ENCODE results near the gene ADAP1. TPM values are rescaled to one million over a fixed set of nuclear protein-coding genes. Genes with fewer than 3 reads are reported as not detected.

Gene ADAP1
- total and polyA plus RNA-seq, 2 of the 13 experiments (the other 11 are each of a cell fraction or from before 2014, with no cell fraction given) = 10.5 to 24.6 TPM

DNA sequence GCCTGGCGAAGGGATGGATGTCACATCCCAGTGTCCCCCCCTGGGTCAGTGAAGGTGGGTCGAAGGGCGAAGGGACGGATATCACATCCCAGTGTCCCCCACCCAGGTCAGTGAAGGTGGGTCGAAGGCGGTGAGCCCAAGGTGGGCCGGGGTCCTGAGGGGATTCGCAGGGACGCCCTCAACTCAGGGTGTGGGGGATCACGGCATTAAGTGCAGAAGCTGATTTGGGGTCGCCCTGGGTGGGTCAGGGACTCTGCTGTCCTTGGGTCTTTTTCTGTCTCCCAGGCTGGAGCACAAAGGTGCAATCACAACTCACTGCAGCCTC is 21.9 kb downstream of the ADAP1 start:
- TF ChIP-seq GLI4 (CRISPR knock-in tag; IDR thresholded peaks at IDR 0.05; ENCODE audit: borderline replicate concordance) = no peak
- TF ChIP-seq ZNF781 (CRISPR knock-in tag; IDR thresholded peaks at IDR 0.05; ENCODE audit: borderline replicate concordance, not compliant biosample characterization) = no peak
- no peak for TF ChIP-seq HDAC6 (IDR thresholded peaks at IDR 0.05; ENCODE audit: low read depth, low read length)
- TF ChIP-seq SMARCE1 (IDR thresholded peaks at IDR 0.05; ENCODE audit: borderline replicate concordance) = no peak
- TF ChIP-seq ZNF382 (CRISPR knock-in tag; IDR thresholded peaks at IDR 0.05; ENCODE audit: borderline replicate concordance) = no peak
- TF ChIP-seq ZKSCAN1 (IDR thresholded peaks at IDR 0.05; ENCODE audit: low read length) = no peak
- no peak for TF ChIP-seq ZNF234 (CRISPR knock-in tag; conservative IDR thresholded peaks at IDR 0.05)
- TF ChIP-seq, protein P1, sequence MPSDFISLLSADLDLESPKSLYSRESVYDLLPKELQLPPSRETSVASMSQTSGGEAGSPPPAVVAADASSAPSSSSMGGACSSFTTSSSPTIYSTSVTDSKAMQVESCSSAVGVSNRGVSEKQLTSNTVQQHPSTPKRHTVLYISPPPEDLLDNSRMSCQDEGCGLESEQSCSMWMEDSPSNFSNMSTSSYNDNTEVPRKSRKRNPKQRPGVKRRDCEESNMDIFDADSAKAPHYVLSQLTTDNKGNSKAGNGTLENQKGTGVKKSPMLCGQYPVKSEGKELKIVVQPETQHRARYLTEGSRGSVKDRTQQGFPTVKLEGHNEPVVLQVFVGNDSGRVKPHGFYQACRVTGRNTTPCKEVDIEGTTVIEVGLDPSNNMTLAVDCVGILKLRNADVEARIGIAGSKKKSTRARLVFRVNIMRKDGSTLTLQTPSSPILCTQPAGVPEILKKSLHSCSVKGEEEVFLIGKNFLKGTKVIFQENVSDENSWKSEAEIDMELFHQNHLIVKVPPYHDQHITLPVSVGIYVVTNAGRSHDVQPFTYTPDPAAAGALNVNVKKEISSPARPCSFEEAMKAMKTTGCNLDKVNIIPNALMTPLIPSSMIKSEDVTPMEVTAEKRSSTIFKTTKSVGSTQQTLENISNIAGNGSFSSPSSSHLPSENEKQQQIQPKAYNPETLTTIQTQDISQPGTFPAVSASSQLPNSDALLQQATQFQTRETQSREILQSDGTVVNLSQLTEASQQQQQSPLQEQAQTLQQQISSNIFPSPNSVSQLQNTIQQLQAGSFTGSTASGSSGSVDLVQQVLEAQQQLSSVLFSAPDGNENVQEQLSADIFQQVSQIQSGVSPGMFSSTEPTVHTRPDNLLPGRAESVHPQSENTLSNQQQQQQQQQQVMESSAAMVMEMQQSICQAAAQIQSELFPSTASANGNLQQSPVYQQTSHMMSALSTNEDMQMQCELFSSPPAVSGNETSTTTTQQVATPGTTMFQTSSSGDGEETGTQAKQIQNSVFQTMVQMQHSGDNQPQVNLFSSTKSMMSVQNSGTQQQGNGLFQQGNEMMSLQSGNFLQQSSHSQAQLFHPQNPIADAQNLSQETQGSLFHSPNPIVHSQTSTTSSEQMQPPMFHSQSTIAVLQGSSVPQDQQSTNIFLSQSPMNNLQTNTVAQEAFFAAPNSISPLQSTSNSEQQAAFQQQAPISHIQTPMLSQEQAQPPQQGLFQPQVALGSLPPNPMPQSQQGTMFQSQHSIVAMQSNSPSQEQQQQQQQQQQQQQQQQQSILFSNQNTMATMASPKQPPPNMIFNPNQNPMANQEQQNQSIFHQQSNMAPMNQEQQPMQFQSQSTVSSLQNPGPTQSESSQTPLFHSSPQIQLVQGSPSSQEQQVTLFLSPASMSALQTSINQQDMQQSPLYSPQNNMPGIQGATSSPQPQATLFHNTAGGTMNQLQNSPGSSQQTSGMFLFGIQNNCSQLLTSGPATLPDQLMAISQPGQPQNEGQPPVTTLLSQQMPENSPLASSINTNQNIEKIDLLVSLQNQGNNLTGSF (CRISPR knock-in tag; IDR thresholded peaks at IDR 0.05) = no peak
- TF ChIP-seq ZNF841 (CRISPR knock-in tag; IDR thresholded peaks at IDR 0.05; ENCODE audit: borderline replicate concordance) = no peak
- no peak for TF ChIP-seq ZNF335 (CRISPR knock-in tag; IDR thresholded peaks at IDR 0.05)
- TF ChIP-seq, protein P2, sequence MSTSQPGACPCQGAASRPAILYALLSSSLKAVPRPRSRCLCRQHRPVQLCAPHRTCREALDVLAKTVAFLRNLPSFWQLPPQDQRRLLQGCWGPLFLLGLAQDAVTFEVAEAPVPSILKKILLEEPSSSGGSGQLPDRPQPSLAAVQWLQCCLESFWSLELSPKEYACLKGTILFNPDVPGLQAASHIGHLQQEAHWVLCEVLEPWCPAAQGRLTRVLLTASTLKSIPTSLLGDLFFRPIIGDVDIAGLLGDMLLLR (CRISPR knock-in tag; IDR thresholded peaks at IDR 0.05) = no peak
- TF ChIP-seq RAD51 (IDR thresholded peaks at IDR 0.05; ENCODE audit: borderline replicate concordance) = no peak
- no peak for TF ChIP-seq RFX3 (CRISPR knock-in tag; IDR thresholded peaks at IDR 0.05)
- no peak for TF ChIP-seq THAP11 (CRISPR knock-in tag; IDR thresholded peaks at IDR 0.05)
- no peak for TF ChIP-seq SSRP1 (CRISPR knock-in tag; IDR thresholded peaks at IDR 0.05)
- TF ChIP-seq, protein P3, sequence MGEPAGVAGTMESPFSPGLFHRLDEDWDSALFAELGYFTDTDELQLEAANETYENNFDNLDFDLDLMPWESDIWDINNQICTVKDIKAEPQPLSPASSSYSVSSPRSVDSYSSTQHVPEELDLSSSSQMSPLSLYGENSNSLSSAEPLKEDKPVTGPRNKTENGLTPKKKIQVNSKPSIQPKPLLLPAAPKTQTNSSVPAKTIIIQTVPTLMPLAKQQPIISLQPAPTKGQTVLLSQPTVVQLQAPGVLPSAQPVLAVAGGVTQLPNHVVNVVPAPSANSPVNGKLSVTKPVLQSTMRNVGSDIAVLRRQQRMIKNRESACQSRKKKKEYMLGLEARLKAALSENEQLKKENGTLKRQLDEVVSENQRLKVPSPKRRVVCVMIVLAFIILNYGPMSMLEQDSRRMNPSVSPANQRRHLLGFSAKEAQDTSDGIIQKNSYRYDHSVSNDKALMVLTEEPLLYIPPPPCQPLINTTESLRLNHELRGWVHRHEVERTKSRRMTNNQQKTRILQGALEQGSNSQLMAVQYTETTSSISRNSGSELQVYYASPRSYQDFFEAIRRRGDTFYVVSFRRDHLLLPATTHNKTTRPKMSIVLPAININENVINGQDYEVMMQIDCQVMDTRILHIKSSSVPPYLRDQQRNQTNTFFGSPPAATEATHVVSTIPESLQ (CRISPR knock-in tag; conservative IDR thresholded peaks at IDR 0.05) = no peak
- no peak for TF ChIP-seq KDM5A (IDR thresholded peaks at IDR 0.05; ENCODE audit: borderline replicate concordance, low read length)
- no peak for TF ChIP-seq RARA (CRISPR knock-in tag; IDR thresholded peaks at IDR 0.05)
- TF ChIP-seq KLF13 (CRISPR knock-in tag; IDR thresholded peaks at IDR 0.05) = no peak
- H3K27ac ChIP-seq (ENCODE audit: extremely low read length, insufficient read depth, low read length) = no peak overlapping the region
- no peak for DNase-seq (ENCODE audit: low spot score)
- no peaks in the 10 kb centered on the region for H3K36me3 ChIP-seq (replicated peaks in 1 of 2; ENCODE audit: control insufficient read depth in 1 of 2, insufficient read depth in 2 of 2, low read length in 2 of 2)
- in situ Hi-C loops (cut with HindIII; ENCODE audit: extremely low pct_ligation_motif_present, low pct_unique_long_range_greater_than_20kb) = no loop called here
- no peaks in the 10 kb centered on the region for H3K9me3 ChIP-seq (ENCODE audit: low read length)
- peaks cover 47% of the 10 kb centered on the region for H3K4me1 ChIP-seq (ENCODE audit: insufficient read depth, low read length)
- no peak for FAIRE-seq
- H3K27me3 ChIP-seq (ENCODE audit: control insufficient read depth in 1 of 2, insufficient read depth in 2 of 2, low read length in 2 of 2) = no peaks in the 10 kb centered on the region
- no peaks in the 10 kb centered on the region for H3K79me2 ChIP-seq (ENCODE audit: insufficient read depth, low read length)
- H3K9ac ChIP-seq (ENCODE audit: insufficient read depth, low read depth, low read length) = no peak overlapping the region
- BruUV-seq (replicated peaks) = no TSS peak
- H3K4me2 ChIP-seq (ENCODE audit: low read depth, low read length) = no peak overlapping the region
- ATAC-seq = no peak
- ChIA-PET POLR2A (no interaction called here), CTCF (ENCODE audit: low intra/inter-chr PET ratio, low total read pairs) (no interaction called here)
- intact Hi-C loops (cut with micrococcal nuclease; ENCODE audit: unreplicated experiment) = no loop called here
- H3K4me3 ChIP-seq (replicated peaks in 1 of 3; ENCODE audit: insufficient read depth in 1 of 3, low read depth in 2 of 3, low read length in 3 of 3) = no peak overlapping the region
- no peaks in the 10 kb centered on the region for H4K20me1 ChIP-seq (ENCODE audit: insufficient read depth, low read length)
- WGBS (ENCODE audit: low lambda C conversion rate) = 97% methylated on average over 10 of the region's 11 CpGs
- H2AFZ ChIP-seq (ENCODE audit: low read length) = no peak overlapping the region
